ENCODE measurements around the gene OSBP2.

- no peak for TF ChIP-seq CTCF (IDR thresholded peaks at IDR 0.05)
- no peak for TF ChIP-seq POLR2A (IDR thresholded peaks at IDR 0.05)
These were observed 23.6 kb upstream of the OSBP2 start for GRCh38 chr22:30671071-30671470.

Measured in tibial nerve (tissue), 3 donors.